AG08395 (cell line): ENCODE results near the gene CDK15.
A peak's percentile ranks its signal among the peaks of the same experiment; 100 is the strongest.

Source experiments
- DNase-seq: peaks from one replicate; pipeline ENCODE4 v3.0.0; 2012; ENCODE audit warnings: mixed read lengths, low spot score

CDK15 gene

GRCh38 chr2:201871471-201871870 lies 65.1 kb downstream of the CDK15 start:
- no peak for DNase-seq

GRCh38 chr2:201872591-201872990 lies 66.3 kb downstream of the CDK15 start:
- no peak for DNase-seq

DNA sequence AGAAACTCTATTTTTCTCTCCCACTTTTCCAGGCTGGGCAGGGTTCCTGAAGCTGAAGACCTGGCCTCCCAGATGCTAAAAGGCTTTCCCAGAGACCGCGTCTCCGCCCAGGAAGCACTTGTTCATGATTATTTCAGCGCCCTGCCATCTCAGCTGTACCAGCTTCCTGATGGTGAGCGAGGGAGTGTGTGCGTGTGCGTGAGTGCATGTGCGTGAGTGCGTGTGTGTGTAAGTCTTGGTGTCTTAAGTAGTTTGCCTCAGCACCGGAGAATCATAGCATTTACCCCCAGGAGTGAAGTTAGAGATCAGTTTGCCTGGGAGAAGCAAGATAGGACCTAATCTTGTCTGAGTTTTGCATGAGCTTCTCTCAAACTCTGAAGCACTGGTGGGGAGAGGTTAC lies 73.7 kb downstream of the CDK15 start:
- no peak for DNase-seq

DNA sequence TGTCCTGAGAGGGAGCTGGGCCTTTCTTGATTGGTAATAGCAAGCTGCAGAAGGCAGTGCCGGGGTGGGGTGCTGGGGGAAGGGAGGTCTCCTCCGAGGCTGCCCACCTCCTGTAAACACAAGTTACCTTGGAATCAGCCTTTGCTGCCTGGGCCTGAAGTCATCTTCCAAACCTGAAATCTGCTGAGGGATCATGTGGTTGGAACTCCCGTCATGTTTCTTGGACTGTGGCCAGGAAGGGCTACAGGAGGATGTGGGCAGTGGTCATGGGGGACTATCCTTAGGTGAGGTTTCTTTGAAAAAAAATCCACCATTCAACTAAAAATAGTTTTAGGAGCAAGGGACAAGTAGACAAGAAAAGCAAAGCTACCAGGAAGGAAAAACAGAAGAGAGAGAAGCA lies 74.2 kb downstream of the CDK15 start:
- DNase-seq, result no peak

DNA sequence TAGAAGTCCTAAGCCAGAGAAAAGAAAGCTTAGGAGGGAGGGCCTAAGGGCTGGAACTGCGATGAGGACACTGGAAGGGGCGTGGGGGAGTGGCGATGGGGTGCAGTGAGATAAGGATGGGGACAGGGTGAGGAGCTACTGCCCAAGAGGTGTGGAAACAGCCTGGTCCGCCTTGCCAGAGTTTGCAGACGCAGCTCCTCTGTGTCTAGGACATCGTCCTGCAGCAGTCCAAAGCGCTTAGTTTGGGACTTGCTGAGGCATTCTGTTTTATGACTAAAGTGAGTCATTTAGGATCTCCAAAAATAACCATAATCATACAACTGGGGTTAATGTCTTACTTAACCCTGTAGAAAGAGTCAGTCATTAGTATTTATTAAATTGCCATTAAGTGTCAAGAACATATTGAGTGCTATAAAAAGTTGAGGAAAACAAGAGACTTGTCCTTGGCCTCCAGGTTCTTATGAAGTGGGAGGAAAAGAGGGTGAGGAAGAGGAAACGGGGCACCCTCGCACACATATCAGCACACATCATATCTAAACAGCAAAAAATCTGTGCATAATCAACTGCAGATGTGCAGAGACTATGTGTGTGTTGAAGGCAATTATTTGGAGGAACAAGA lies 74.8 kb downstream of the CDK15 start:
- DNase-seq, result peak; percentile 65

DNA sequence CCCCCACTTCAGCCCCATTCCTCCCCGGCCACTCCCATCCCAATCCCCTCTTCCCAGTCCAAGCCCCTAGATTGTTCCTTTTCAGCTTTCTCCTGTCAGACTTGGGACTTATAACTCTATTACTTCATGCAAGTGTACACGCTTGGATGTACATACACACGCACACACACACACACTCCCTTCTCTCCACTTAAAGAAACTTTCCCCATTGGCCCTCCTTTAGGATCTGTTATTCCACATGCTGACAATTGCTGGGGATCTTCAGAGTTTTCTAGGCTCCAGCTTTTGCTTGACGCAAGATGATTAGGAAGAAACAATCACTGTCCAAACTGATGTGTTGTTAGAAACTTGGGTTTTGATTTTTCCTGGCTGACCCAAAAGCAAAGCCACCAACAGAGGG lies 75.4 kb downstream of the CDK15 start:
- no peak for DNase-seq

DNA sequence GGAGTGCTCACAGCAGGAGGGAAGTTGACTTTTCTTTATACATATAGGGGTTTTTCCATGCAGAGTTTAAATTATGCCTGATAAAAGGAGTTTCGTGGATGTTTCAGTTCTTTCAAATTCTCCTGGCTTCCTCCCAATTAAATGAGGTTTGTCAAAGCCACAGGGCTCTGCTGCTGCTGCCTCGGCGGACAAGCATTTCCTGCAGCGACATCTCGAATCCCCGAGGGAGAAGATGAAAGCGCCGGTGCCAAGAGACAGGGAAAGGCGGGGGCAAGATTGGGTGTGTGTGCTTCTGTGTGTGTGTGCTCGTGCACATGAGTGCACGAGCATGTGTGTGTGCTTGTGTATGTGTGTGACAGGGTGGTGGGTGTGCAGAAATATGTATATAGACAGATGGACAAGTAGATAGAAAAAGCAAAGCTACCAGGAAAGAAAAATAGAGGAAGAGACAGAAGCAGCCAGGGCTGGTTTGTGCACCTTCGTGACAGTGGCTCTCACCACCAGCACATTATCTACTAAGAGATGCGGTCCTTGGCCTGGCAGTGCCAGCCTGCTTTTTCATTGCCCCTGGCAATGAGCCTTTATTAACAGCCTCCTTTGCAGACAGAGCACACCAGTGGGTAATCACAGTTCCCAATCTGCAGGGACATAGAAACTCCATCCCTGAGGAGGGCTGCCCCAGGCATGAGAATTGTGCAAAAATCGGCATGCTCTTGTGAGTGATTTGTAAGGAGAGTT lies 76.2 kb downstream of the CDK15 start:
- DNase-seq, result peak; percentile 68

- no peak for DNase-seq
Measured at GRCh38 chr2:201883606-201884369, 77.5 kb downstream of the CDK15 start.

- DNase-seq, result no peak
Measured at GRCh38 chr2:201886504-201886903, 80.2 kb downstream of the CDK15 start.

GRCh38 chr2:201887773-201888425 lies 81.6 kb downstream of the CDK15 start:
- no peak for DNase-seq

- DNase-seq, result no peak
Measured at GRCh38 chr2:201888426-201888800, 82.1 kb downstream of the CDK15 start.

- no peak for DNase-seq
Measured at GRCh38 chr2:201890453-201890852, 84.1 kb downstream of the CDK15 start.

GRCh38 chr2:201891676-201892075 lies 85.3 kb downstream of the CDK15 start:
- no peak for DNase-seq

DNA sequence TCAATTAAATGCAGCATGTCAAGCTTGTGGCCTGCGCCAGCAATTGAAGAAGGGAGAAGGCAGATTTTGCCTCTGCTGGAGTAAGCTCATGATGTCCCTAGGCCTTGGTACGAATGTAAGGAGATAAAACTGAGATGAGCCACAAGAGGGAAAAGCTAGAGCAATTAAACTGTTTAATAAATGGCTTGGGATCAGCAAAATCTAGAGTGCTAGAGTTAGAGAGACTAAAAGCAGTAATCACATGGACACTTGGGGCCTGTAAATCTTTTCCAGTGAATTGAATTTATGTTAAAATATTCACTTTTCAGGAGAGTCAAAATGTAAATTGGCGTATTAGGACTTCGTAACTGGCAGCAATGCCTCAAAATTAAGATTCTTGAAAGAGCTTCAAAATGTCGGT lies 86.2 kb downstream of the CDK15 start:
- DNase-seq, result no peak

DNA sequence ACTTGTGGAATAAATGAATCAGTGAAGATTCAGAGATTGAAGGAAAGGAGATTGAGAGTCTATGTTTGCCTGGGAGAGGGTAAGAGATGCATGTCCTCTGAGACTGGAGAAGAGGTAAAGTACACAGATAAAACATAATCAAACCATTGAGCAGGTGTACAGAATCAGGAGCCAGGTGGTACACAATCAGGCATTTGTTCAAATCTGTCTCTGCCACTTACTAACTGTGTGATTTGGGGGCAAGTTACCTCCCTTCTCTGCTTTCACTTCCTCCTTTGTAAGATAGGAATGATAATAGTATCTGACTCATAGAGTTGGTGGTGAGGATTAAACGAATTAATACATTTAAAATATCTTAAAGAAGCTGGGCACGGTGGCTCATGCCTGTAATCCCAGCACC lies 94.0 kb downstream of the CDK15 start:
- DNase-seq, result no peak

- DNase-seq, result no peak
Measured at GRCh38 chr2:201901786-201902185, 95.4 kb downstream of the CDK15 start.

- DNase-seq, result peak; percentile 24
Measured at GRCh38 chr2:201904538-201905420, 98.4 kb downstream of the CDK15 start.

- no peak for DNase-seq
Measured at GRCh38 chr2:201906777-201907562, 100.6 kb downstream of the CDK15 start.

- no peak for DNase-seq
Measured at GRCh38 chr2:201907563-201907881, 101.2 kb downstream of the CDK15 start.

- no peak for DNase-seq
Measured at GRCh38 chr2:201908901-201909300, 102.6 kb downstream of the CDK15 start.

GRCh38 chr2:201909348-201909747 lies 103.0 kb downstream of the CDK15 start:
- no peak for DNase-seq
